ENCODE data around the gene LHX2.

DNA sequence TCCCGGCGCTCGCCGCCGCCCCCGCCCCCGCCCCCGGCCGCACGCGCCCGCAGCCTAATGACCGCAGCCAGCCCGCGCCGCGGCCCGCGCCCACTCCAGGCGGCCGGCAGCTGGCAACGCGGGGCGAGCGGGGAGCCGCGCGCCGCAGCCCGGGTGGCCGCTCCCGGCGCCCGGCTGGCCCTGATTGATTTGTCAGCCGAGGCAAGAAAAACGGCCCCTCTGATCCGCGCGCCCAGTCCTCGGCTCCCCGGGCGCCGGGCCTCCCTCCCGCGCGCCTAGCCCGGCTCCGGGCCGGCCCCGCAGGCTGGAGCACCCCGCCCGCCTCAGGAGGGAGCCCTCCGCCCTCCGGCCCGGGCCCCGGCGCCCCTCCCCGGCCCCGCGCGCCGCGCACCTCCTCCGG is 11.9 kb upstream of the LHX2 start:
- no peak for TF ChIP-seq POLR2AphosphoS5 (IDR thresholded peaks at IDR 0.05)
- TF ChIP-seq CTCF (IDR thresholded peaks at IDR 0.05 in 8 of 11, conservative IDR thresholded peaks at IDR 0.05 in 3 of 11): no peak
- TF ChIP-seq POLR2A (IDR thresholded peaks at IDR 0.05): no peak
